ENCODE data around the gene TCTN3.

DNA sequence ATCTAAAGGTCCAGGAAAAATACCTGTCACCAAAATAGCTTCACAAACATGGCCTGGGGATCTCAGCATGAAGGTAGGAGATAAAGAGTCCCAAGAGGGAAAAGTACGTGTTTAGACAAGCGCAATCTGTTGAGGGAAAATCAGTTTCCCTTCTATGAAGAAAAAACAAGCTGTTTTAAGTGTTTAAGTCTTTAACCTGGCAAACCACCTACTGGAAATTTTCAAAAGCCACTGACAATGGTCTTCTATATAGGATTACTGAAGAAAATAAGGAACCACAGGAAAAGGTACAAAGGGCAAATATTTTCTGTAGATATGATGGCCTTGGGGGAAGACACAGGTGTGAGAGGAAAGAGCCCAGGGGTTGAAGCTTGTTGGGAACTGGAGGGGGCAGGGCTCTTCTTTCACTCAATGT is 58.4 kb downstream of the TCTN3 start:
- TF ChIP-seq, protein P1, sequence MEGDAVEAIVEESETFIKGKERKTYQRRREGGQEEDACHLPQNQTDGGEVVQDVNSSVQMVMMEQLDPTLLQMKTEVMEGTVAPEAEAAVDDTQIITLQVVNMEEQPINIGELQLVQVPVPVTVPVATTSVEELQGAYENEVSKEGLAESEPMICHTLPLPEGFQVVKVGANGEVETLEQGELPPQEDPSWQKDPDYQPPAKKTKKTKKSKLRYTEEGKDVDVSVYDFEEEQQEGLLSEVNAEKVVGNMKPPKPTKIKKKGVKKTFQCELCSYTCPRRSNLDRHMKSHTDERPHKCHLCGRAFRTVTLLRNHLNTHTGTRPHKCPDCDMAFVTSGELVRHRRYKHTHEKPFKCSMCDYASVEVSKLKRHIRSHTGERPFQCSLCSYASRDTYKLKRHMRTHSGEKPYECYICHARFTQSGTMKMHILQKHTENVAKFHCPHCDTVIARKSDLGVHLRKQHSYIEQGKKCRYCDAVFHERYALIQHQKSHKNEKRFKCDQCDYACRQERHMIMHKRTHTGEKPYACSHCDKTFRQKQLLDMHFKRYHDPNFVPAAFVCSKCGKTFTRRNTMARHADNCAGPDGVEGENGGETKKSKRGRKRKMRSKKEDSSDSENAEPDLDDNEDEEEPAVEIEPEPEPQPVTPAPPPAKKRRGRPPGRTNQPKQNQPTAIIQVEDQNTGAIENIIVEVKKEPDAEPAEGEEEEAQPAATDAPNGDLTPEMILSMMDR (IDR thresholded peaks at IDR 0.05) = no peak
- TF ChIP-seq POLR2A (IDR thresholded peaks at IDR 0.05) = no peak

Data from esophagus squamous epithelium (tissue), 4 donors.